ENCODE results near the gene DUSP6. TPM values are rescaled to one million over a fixed set of nuclear protein-coding genes. Genes with fewer than 3 reads are reported as not detected.

The DUSP6 gene
- total RNA-seq, 1 experiment from 2014 or later = 109 TPM

DNA sequence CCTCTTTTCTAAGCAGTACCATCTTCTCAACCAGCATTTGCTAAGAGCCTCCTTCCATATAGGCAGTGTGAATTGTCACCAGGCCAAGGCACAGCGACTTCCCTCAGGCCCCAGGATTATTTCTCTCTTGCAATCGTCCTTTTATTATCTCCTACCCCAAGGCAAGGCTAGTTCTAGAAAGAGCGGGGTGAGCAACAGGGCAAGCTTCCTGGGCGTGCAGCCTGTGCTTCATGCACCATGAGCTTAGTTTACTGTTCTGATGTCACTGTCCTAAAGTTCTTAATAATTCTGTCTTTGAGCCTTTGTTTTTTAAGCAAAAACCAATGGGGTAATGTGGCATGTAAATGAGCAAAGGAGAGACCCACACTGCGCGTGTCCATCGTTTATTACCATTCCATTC lies 27.9 kb downstream of the DUSP6 start:
- H3K36me3 ChIP-seq (ENCODE audit: insufficient read depth, low read length) = no peaks in the 10 kb centered on the region
- H2AFZ ChIP-seq (ENCODE audit: low read length) = no peak overlapping the region
- DNase-seq = no peak
- no peak overlapping the region for H3K9ac ChIP-seq (ENCODE audit: low read length)
- H3K79me2 ChIP-seq (ENCODE audit: low read length) = no peaks in the 10 kb centered on the region
- H3K9me3 ChIP-seq (ENCODE audit: low read length) = no peaks in the 10 kb centered on the region
- no peaks in the 10 kb centered on the region for H4K20me1 ChIP-seq (ENCODE audit: insufficient read depth, low read depth, low read length)
- peaks cover 21% of the 10 kb centered on the region for H3K4me1 ChIP-seq (ENCODE audit: low read length)
- no peaks in the 10 kb centered on the region for H3K9me2 ChIP-seq (replicated peaks; ENCODE audit: insufficient read depth, low read length)
- H3K27me3 ChIP-seq (ENCODE audit: low read length) = no peaks in the 10 kb centered on the region
- H3K4me2 ChIP-seq (ENCODE audit: low read depth, low read length, poor library complexity, severe bottlenecking) = no peak overlapping the region
- no peak overlapping the region for H3K27ac ChIP-seq (ENCODE audit: low read length)
- H3K4me3 ChIP-seq (ENCODE audit: low read length) = no peak overlapping the region

DNA sequence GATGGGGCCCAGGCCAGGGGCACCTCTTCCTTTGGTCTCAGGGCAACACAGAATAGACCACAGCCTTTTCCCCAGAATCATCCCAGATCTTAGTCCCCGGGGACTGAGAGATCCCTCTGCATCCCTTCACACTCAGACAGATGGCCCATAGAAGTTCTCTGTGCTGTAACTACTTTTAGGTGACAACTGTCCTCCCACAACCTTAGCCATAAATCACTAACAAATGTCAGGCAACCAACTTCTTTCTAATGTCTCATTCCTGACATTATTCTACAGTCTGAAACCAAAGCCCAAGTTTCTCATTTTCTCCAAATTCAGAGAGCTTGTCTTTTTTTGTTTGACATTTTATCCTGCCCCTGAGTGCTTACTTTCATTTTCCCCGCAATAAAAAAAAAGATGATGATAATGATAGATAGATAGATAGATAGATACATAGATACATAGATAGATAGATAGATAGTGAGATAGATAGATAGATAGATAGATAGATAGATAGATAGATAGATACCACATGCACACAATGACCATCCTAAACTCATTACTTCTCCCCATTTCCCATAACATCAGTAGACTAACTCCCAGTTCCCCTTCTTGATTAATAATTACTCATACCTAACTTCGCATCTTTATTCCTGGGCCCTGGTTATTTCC lies 28.6 kb downstream of the DUSP6 start:
- no peak overlapping the region for H3K4me2 ChIP-seq (ENCODE audit: low read depth, low read length, poor library complexity, severe bottlenecking)
- no peak overlapping the region for H3K27ac ChIP-seq (ENCODE audit: low read length)
- no peak for DNase-seq

DNA sequence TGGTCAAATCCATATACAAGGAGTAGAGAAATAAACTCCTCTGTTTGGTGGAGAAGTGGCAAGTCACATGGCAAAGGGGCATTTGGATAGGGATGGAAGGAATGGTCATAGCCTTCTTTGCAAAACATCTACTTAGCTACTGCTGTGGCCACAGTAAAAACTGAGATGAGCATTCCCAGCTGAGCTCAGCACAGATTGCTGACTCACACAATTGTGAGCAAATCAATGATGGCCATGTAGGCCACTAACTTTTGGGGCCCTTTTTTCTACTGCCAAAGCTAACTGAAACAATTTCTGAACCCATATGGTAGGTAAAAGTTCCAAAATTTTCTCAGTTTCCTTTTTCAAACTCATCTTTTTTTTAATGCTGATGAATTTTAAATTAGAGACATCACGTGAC lies 31.6 kb downstream of the DUSP6 start:
- no peak overlapping the region for H3K9ac ChIP-seq (ENCODE audit: low read length)
- H3K4me1 ChIP-seq (ENCODE audit: low read length) = peaks cover 20% of the 10 kb centered on the region
- H3K9me2 ChIP-seq (replicated peaks; ENCODE audit: insufficient read depth, low read length) = no peaks in the 10 kb centered on the region
- no peak overlapping the region for H3K27ac ChIP-seq (ENCODE audit: low read length)
- no peaks in the 10 kb centered on the region for H4K20me1 ChIP-seq (ENCODE audit: insufficient read depth, low read depth, low read length)
- no peaks in the 10 kb centered on the region for H3K79me2 ChIP-seq (ENCODE audit: low read length)
- no peak overlapping the region for H2AFZ ChIP-seq (ENCODE audit: low read length)
- H3K36me3 ChIP-seq (ENCODE audit: insufficient read depth, low read length) = no peaks in the 10 kb centered on the region
- H3K27me3 ChIP-seq (ENCODE audit: low read length) = no peaks in the 10 kb centered on the region
- no peak for DNase-seq
- no peaks in the 10 kb centered on the region for H3K9me3 ChIP-seq (ENCODE audit: low read length)
- H3K4me2 ChIP-seq (ENCODE audit: low read depth, low read length, poor library complexity, severe bottlenecking) = no peak overlapping the region
- no peak overlapping the region for H3K4me3 ChIP-seq (ENCODE audit: low read length)

More for the DNA sequence above, 28.6 kb downstream of the DUSP6 start:
- Histone ChIP-seq H3K4me3 (ENCODE audit: low read length) (no peak overlapping the region), H2AFZ (ENCODE audit: low read length) (no peak overlapping the region), H4K20me1 (ENCODE audit: insufficient read depth, low read depth, low read length) (no peaks in the 10 kb centered on the region), H3K4me1 (ENCODE audit: low read length) (peaks cover 27% of the 10 kb centered on the region), H3K36me3 (ENCODE audit: insufficient read depth, low read length) (no peaks in the 10 kb centered on the region), H3K9me2 (replicated peaks; ENCODE audit: insufficient read depth, low read length) (no peaks in the 10 kb centered on the region), H3K9ac (ENCODE audit: low read length) (no peak overlapping the region), H3K9me3 (ENCODE audit: low read length) (no peaks in the 10 kb centered on the region), H3K79me2 (ENCODE audit: low read length) (no peaks in the 10 kb centered on the region), H3K27me3 (ENCODE audit: low read length) (no peaks in the 10 kb centered on the region)

DNA sequence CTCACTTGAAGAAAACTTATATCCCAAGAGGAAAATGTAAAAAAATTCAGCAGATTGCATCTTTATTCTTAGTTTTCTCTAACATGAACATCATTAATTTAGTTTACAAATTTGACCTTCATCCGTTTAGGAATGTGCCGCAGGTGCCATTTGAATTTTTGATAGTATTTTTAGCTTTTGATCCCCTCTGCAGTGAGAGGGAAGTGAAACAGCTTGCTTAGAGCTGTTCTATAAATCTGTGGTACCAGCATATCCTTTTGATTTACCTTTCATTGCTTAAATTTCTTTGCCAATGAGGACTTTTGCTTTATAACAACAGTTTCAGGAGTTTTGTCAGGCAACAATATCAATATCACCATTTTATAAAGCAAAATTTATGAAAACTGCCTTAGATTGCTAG lies 32.7 kb downstream of the DUSP6 start:
- H3K27ac ChIP-seq (ENCODE audit: low read length) = peak overlapping the region; percentile 62
- peak overlapping the region; percentile 45 for H3K9ac ChIP-seq (ENCODE audit: low read length)
- no peaks in the 10 kb centered on the region for H3K79me2 ChIP-seq (ENCODE audit: low read length)
- peak overlapping the region; percentile 80 for H3K4me2 ChIP-seq (ENCODE audit: low read depth, low read length, poor library complexity, severe bottlenecking)
- no peaks in the 10 kb centered on the region for H3K27me3 ChIP-seq (ENCODE audit: low read length)
- DNase-seq = peak; percentile 60
- peak overlapping the region; percentile 48 for H3K4me3 ChIP-seq (ENCODE audit: low read length)
- no peaks in the 10 kb centered on the region for H4K20me1 ChIP-seq (ENCODE audit: insufficient read depth, low read depth, low read length)
- H2AFZ ChIP-seq (ENCODE audit: low read length) = no peak overlapping the region
- no peaks in the 10 kb centered on the region for H3K36me3 ChIP-seq (ENCODE audit: insufficient read depth, low read length)
- H3K9me2 ChIP-seq (replicated peaks; ENCODE audit: insufficient read depth, low read length) = no peaks in the 10 kb centered on the region
- peaks cover 20% of the 10 kb centered on the region for H3K4me1 ChIP-seq (ENCODE audit: low read length)
- H3K9me3 ChIP-seq (ENCODE audit: low read length) = no peaks in the 10 kb centered on the region

GRCh38 chr12:89319122-89319521 lies 33.2 kb downstream of the DUSP6 start:
- no peaks in the 10 kb centered on the region for H3K27me3 ChIP-seq (ENCODE audit: low read length)
- no peak overlapping the region; the same call in 1 of the 2 replicates for H3K4me3 ChIP-seq (ENCODE audit: low read length)
- no peaks in the 10 kb centered on the region for H4K20me1 ChIP-seq (ENCODE audit: insufficient read depth, low read depth, low read length)
- H3K27ac ChIP-seq (ENCODE audit: low read length) = no peak overlapping the region
- peak overlapping the region; percentile 80 for H3K4me2 ChIP-seq (ENCODE audit: low read depth, low read length, poor library complexity, severe bottlenecking)
- H3K79me2 ChIP-seq (ENCODE audit: low read length) = no peaks in the 10 kb centered on the region
- H3K4me1 ChIP-seq (ENCODE audit: low read length) = peaks cover 24% of the 10 kb centered on the region
- H3K9ac ChIP-seq (ENCODE audit: low read length) = no peak overlapping the region
- DNase-seq = no peak
- H2AFZ ChIP-seq (ENCODE audit: low read length) = no peak overlapping the region
- H3K36me3 ChIP-seq (ENCODE audit: insufficient read depth, low read length) = no peaks in the 10 kb centered on the region
- no peaks in the 10 kb centered on the region for H3K9me2 ChIP-seq (replicated peaks; ENCODE audit: insufficient read depth, low read length)
- no peaks in the 10 kb centered on the region for H3K9me3 ChIP-seq (ENCODE audit: low read length)

DNA sequence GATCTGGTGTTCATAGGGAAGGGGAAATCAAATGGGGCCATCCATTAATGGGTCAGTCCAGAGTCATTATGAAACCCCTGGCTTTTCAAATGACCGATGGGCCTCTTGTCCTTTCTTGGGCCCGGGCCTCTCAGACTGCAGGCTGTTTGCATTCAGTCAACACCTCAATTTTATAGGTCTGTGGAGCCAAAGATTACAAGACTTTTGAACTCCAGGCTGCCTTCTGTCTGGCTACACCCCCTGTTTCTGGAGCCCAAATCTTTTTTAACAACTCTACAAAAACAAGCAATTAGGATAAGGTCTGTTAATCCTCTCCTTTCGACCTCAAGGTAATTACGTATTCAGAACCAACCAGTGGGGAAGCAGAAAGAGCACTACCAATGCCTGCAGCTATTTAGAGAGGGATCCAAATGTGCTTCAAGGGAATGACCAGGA lies 35.6 kb downstream of the DUSP6 start:
- no peak for DNase-seq
- no peak overlapping the region for H3K9ac ChIP-seq (ENCODE audit: low read length)
- peaks cover 26% of the 10 kb centered on the region for H3K4me1 ChIP-seq (ENCODE audit: low read length)
- H4K20me1 ChIP-seq (ENCODE audit: insufficient read depth, low read depth, low read length) = no peaks in the 10 kb centered on the region
- no peak overlapping the region for H3K27ac ChIP-seq (ENCODE audit: low read length)
- no peaks in the 10 kb centered on the region for H3K9me2 ChIP-seq (replicated peaks; ENCODE audit: insufficient read depth, low read length)
- no peaks in the 10 kb centered on the region for H3K36me3 ChIP-seq (ENCODE audit: insufficient read depth, low read length)
- no peak overlapping the region for H2AFZ ChIP-seq (ENCODE audit: low read length)
- H3K27me3 ChIP-seq (ENCODE audit: low read length) = no peaks in the 10 kb centered on the region
- no peaks in the 10 kb centered on the region for H3K79me2 ChIP-seq (ENCODE audit: low read length)
- H3K9me3 ChIP-seq (ENCODE audit: low read length) = no peaks in the 10 kb centered on the region
- no peak overlapping the region for H3K4me2 ChIP-seq (ENCODE audit: low read depth, low read length, poor library complexity, severe bottlenecking)
- H3K4me3 ChIP-seq (ENCODE audit: low read length) = no peak overlapping the region

GRCh38 chr12:89314060-89314761 lies 38.1 kb downstream of the DUSP6 start:
- no peaks in the 10 kb centered on the region for H3K79me2 ChIP-seq (ENCODE audit: low read length)
- peaks cover 10% of the 10 kb centered on the region for H3K4me1 ChIP-seq (ENCODE audit: low read length)
- H4K20me1 ChIP-seq (ENCODE audit: insufficient read depth, low read depth, low read length) = no peaks in the 10 kb centered on the region
- H2AFZ ChIP-seq (ENCODE audit: low read length) = peak overlapping the region; percentile 41; the same call in 1 of the 2 replicates
- H3K27ac ChIP-seq (ENCODE audit: low read length) = no peak overlapping the region
- no peaks in the 10 kb centered on the region; the same call in 1 of the 2 replicates for H3K27me3 ChIP-seq (ENCODE audit: low read length)
- H3K4me3 ChIP-seq (ENCODE audit: low read length) = no peak overlapping the region
- no peak overlapping the region for H3K4me2 ChIP-seq (ENCODE audit: low read depth, low read length, poor library complexity, severe bottlenecking)
- no peaks in the 10 kb centered on the region for H3K36me3 ChIP-seq (ENCODE audit: insufficient read depth, low read length)
- DNase-seq = no peak
- no peaks in the 10 kb centered on the region for H3K9me3 ChIP-seq (ENCODE audit: low read length)
- no peaks in the 10 kb centered on the region for H3K9me2 ChIP-seq (replicated peaks; ENCODE audit: insufficient read depth, low read length)
- no peak overlapping the region for H3K9ac ChIP-seq (ENCODE audit: low read length)

GRCh38 chr12:89311703-89312293 lies 40.5 kb downstream of the DUSP6 start:
- no peak for DNase-seq
- no peaks in the 10 kb centered on the region for H3K9me3 ChIP-seq (ENCODE audit: low read length)
- H3K9ac ChIP-seq (ENCODE audit: low read length) = no peak overlapping the region
- H3K79me2 ChIP-seq (ENCODE audit: low read length) = no peaks in the 10 kb centered on the region
- no peaks in the 10 kb centered on the region for H3K9me2 ChIP-seq (replicated peaks; ENCODE audit: insufficient read depth, low read length)
- H2AFZ ChIP-seq (ENCODE audit: low read length) = peak overlapping the region; percentile 61; the same call in 1 of the 2 replicates
- peaks cover 19% of the 10 kb centered on the region for H3K4me1 ChIP-seq (ENCODE audit: low read length)
- no peak overlapping the region for H3K27ac ChIP-seq (ENCODE audit: low read length)
- H4K20me1 ChIP-seq (ENCODE audit: insufficient read depth, low read depth, low read length) = no peaks in the 10 kb centered on the region
- H3K4me3 ChIP-seq (ENCODE audit: low read length) = no peak overlapping the region
- no peak overlapping the region for H3K4me2 ChIP-seq (ENCODE audit: low read depth, low read length, poor library complexity, severe bottlenecking)
- no peaks in the 10 kb centered on the region; the same call in 1 of the 2 replicates for H3K27me3 ChIP-seq (ENCODE audit: low read length)
- H3K36me3 ChIP-seq (ENCODE audit: insufficient read depth, low read length) = no peaks in the 10 kb centered on the region
